Neural cell (in vitro differentiated cells): ENCODE data around the gene PLSCR5.

Experiments used
- EP300 ChIP-seq: fragments of 450-650 bp; conservative IDR thresholded peaks from 2 replicates; pipeline ENCODE4 v1.6.1; 2014; ENCODE audit warnings: antibody characterized with exemption, mild to moderate bottlenecking, moderate library complexity; ENCODE audit not compliant: poor library complexity, severe bottlenecking
- EZH2 ChIP-seq: fragments of 200-600, 300-800 bp; shearing (Covaris generic), sonication (generic); IDR thresholded peaks from 2 replicates; pipeline ENCODE4 v1.6.1; 2014; ENCODE audit warnings: antibody characterized with exemption, low read length, borderline replicate concordance, mild to moderate bottlenecking; ENCODE audit not compliant: insufficient read depth, poor library complexity, severe bottlenecking
- MXI1 ChIP-seq: fragments of 450-650 bp; conservative IDR thresholded peaks from 2 replicates; pipeline ENCODE4 v1.6.1; 2014; ENCODE audit warnings: antibody characterized with exemption, mild to moderate bottlenecking; ENCODE audit not compliant: poor library complexity, severe bottlenecking
- POLR2AphosphoS5 ChIP-seq: IDR thresholded peaks from 2 replicates; pipeline ENCODE4 v1.6.1; 2012
- RAD21 ChIP-seq: fragments of 450-650 bp; conservative IDR thresholded peaks from 2 replicates; pipeline ENCODE4 v1.6.1; 2014; ENCODE audit warnings: antibody characterized with exemption, mild to moderate bottlenecking, moderate library complexity
- TF ChIP-seq, protein P1 (sequence below): fragments of 450-650 bp; IDR thresholded peaks from 2 replicates; pipeline ENCODE4 v1.5.1; 2014; ENCODE audit warnings: antibody characterized with exemption, mild to moderate bottlenecking, moderate library complexity; ENCODE audit not compliant: poor library complexity, severe bottlenecking
- TF ChIP-seq, protein P2 (sequence below): IDR thresholded peaks from 2 replicates; pipeline ENCODE4 v1.6.1; 2012; ENCODE audit warnings: borderline replicate concordance

- TF ChIP-seq, protein P1, sequence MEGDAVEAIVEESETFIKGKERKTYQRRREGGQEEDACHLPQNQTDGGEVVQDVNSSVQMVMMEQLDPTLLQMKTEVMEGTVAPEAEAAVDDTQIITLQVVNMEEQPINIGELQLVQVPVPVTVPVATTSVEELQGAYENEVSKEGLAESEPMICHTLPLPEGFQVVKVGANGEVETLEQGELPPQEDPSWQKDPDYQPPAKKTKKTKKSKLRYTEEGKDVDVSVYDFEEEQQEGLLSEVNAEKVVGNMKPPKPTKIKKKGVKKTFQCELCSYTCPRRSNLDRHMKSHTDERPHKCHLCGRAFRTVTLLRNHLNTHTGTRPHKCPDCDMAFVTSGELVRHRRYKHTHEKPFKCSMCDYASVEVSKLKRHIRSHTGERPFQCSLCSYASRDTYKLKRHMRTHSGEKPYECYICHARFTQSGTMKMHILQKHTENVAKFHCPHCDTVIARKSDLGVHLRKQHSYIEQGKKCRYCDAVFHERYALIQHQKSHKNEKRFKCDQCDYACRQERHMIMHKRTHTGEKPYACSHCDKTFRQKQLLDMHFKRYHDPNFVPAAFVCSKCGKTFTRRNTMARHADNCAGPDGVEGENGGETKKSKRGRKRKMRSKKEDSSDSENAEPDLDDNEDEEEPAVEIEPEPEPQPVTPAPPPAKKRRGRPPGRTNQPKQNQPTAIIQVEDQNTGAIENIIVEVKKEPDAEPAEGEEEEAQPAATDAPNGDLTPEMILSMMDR, result no peak
- no peak for TF ChIP-seq EZH2
- no peak for TF ChIP-seq MXI1
- no peak for TF ChIP-seq RAD21
- TF ChIP-seq POLR2AphosphoS5, result no peak
- no peak for TF ChIP-seq EP300
- TF ChIP-seq, protein P2, sequence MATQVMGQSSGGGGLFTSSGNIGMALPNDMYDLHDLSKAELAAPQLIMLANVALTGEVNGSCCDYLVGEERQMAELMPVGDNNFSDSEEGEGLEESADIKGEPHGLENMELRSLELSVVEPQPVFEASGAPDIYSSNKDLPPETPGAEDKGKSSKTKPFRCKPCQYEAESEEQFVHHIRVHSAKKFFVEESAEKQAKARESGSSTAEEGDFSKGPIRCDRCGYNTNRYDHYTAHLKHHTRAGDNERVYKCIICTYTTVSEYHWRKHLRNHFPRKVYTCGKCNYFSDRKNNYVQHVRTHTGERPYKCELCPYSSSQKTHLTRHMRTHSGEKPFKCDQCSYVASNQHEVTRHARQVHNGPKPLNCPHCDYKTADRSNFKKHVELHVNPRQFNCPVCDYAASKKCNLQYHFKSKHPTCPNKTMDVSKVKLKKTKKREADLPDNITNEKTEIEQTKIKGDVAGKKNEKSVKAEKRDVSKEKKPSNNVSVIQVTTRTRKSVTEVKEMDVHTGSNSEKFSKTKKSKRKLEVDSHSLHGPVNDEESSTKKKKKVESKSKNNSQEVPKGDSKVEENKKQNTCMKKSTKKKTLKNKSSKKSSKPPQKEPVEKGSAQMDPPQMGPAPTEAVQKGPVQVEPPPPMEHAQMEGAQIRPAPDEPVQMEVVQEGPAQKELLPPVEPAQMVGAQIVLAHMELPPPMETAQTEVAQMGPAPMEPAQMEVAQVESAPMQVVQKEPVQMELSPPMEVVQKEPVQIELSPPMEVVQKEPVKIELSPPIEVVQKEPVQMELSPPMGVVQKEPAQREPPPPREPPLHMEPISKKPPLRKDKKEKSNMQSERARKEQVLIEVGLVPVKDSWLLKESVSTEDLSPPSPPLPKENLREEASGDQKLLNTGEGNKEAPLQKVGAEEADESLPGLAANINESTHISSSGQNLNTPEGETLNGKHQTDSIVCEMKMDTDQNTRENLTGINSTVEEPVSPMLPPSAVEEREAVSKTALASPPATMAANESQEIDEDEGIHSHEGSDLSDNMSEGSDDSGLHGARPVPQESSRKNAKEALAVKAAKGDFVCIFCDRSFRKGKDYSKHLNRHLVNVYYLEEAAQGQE, result no peak
These were observed 55.0 kb downstream of the PLSCR5 start for GRCh38 chr3:146550070-146550615.
